Measurements from ENCODE around the gene ZNF367.

Gene ZNF367

DNA sequence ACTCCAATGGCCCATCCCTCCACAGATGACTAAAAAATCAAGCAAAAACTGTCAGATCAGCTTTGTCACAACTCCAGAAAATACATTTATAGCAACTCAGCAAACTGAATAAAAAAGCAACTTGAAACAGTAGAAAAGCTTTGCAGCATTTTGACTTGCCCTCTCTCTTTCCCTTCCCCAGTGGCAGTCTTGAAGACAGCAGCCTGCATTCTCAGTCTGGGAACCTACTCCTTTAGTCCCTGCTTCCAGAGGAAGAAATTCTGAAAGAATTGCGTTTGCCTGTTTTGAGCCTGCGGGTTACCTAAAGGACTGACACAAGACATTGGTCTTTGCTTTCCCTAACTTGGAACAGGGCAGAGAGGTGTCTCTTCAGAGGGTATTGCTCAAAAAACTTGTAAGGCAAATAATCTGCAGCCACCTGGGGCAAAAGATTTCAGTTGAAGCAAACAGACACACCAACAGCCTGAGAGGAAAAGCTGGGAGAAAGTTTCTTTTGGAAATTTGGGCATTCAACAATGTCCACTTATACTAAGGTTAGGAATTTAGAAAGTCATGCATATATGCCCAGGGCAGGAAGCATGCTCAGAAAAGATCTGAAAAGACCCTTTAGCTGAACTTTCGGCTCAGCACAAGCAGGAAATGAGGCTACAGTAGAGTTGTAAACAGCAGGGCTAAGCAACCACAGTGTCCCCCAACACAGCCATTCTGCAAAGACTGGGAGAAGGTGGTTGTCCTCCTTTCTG, 19.4 kb downstream of the ZNF367 start:
- TF ChIP-seq TAF1 (IDR thresholded peaks at IDR 0.05; ENCODE audit: borderline replicate concordance, insufficient read depth, low read length): no peak
- TF ChIP-seq SIN3A (IDR thresholded peaks at IDR 0.05; ENCODE audit: borderline replicate concordance, insufficient read depth, low read length): no peak
- TF ChIP-seq REST (IDR thresholded peaks at IDR 0.05; ENCODE audit: insufficient read depth in 1 of 2, low read depth in 2 of 2, low read length in 2 of 2): no peak
- TF ChIP-seq FOXP2 (optimal IDR thresholded peaks at IDR 0.05; ENCODE audit: borderline replicate concordance, extremely low read depth, extremely low read length, insufficient read depth): no peak
- no peak for TF ChIP-seq POLR2AphosphoS5 (IDR thresholded peaks at IDR 0.05; ENCODE audit: low read depth, low read length)

- TF ChIP-seq TAF1 (IDR thresholded peaks at IDR 0.05; ENCODE audit: borderline replicate concordance, insufficient read depth, low read length) (no peak), SIN3A (IDR thresholded peaks at IDR 0.05; ENCODE audit: borderline replicate concordance, insufficient read depth, low read length) (no peak), FOXP2 (optimal IDR thresholded peaks at IDR 0.05; ENCODE audit: borderline replicate concordance, extremely low read depth, extremely low read length, insufficient read depth) (no peak), REST (IDR thresholded peaks at IDR 0.05; ENCODE audit: insufficient read depth in 1 of 2, low read depth in 2 of 2, low read length in 2 of 2) (no peak)
Measured at GRCh38 chr9:96395964-96396363, 22.2 kb downstream of the ZNF367 start.

- no peak for TF ChIP-seq SIN3A (IDR thresholded peaks at IDR 0.05; ENCODE audit: borderline replicate concordance, insufficient read depth, low read length)
- TF ChIP-seq REST (IDR thresholded peaks at IDR 0.05; ENCODE audit: insufficient read depth in 1 of 2, low read depth in 2 of 2, low read length in 2 of 2): no peak
- no peak for TF ChIP-seq TAF1 (IDR thresholded peaks at IDR 0.05; ENCODE audit: borderline replicate concordance, insufficient read depth, low read length)
- no peak for TF ChIP-seq POLR2AphosphoS5 (IDR thresholded peaks at IDR 0.05; ENCODE audit: low read depth, low read length)
- no peak for TF ChIP-seq FOXP2 (optimal IDR thresholded peaks at IDR 0.05; ENCODE audit: borderline replicate concordance, extremely low read depth, extremely low read length, insufficient read depth)
Measured at GRCh38 chr9:96394832-96395496, 23.2 kb downstream of the ZNF367 start.

- TF ChIP-seq FOXP2 (optimal IDR thresholded peaks at IDR 0.05; ENCODE audit: borderline replicate concordance, extremely low read depth, extremely low read length, insufficient read depth) (no peak), REST (IDR thresholded peaks at IDR 0.05; ENCODE audit: insufficient read depth in 1 of 2, low read depth in 2 of 2, low read length in 2 of 2) (no peak), SIN3A (IDR thresholded peaks at IDR 0.05; ENCODE audit: borderline replicate concordance, insufficient read depth, low read length) (no peak), TAF1 (IDR thresholded peaks at IDR 0.05; ENCODE audit: borderline replicate concordance, insufficient read depth, low read length) (no peak), POLR2AphosphoS5 (IDR thresholded peaks at IDR 0.05; ENCODE audit: low read depth, low read length) (no peak)
Measured at GRCh38 chr9:96392263-96392662, 25.9 kb downstream of the ZNF367 start.

Measured in PFSK-1 (cell line).